GM12892 (cell line): ENCODE data around the gene PDCD1.

Experiments used
- POLR2A ChIP-seq: IDR thresholded peaks from 2 replicates; pipeline ENCODE4 v1.6.1; 2011; ENCODE audit warnings: low read depth, low read length, control low read depth
- TAF1 ChIP-seq: IDR thresholded peaks from 2 replicates; pipeline ENCODE4 v1.6.1; 2011; ENCODE audit warnings: low read depth, mild to moderate bottlenecking, control low read depth, low read length, borderline replicate concordance

GRCh38 chr2:241812730-241813643 lies 45.7 kb downstream of the PDCD1 start:
- TF ChIP-seq POLR2A: no peak
- no peak for TF ChIP-seq TAF1
